Right lobe of liver (tissue), 6 donors: ENCODE measurements around the gene LAMTOR5. TPM values are rescaled to one million over a fixed set of nuclear protein-coding genes. Genes with fewer than 3 reads are reported as not detected.

Experiments
- ATAC-seq, 4 donors: fragments of 200-7000 bp; cut with Tn5 transposase; one replicate each; pipeline ENCODE4 v1.9.1; 2020; ENCODE audit warnings: mild to moderate bottlenecking in 4 of 4, moderate library complexity in 4 of 4
- DNase-seq, 3 donors: peaks; one replicate each; pipeline ENCODE4 v3.0.0-alpha.2; 2020
- H3K27ac ChIP-seq, 3 donors: fragments of 200-600 bp; one replicate each; pipeline ENCODE4 v1.8.0; 2022
- H3K27me3 ChIP-seq, 2 donors: fragments of 200-600 bp; one replicate each; pipeline ENCODE4 v1.8.0; 2022
- H3K36me3 ChIP-seq, 4 donors: fragments of 200-600 bp; sonication (generic) in 1 of 4; one replicate each; pipeline versions ENCODE4 v1.5.1 to v1.8.0; 2017 to 2022; ENCODE audit warnings: control low read depth in 1 of 4
- H3K4me1 ChIP-seq, 4 donors: fragments of 200-600 bp; sonication (generic) in 1 of 4; one replicate each; pipeline versions ENCODE4 v1.5.1 to v1.8.0; 2017 to 2022; ENCODE audit warnings: control low read depth in 1 of 4
- H3K4me3 ChIP-seq, 3 donors: fragments of 200-600 bp; one replicate each; pipeline ENCODE4 v1.8.0; 2022
- H3K9me3 ChIP-seq, 4 donors: fragments of 200-600 bp; sonication (generic) in 1 of 4; one replicate each; pipeline versions ENCODE4 v1.5.1 to v1.8.0; 2017 to 2022; ENCODE audit warnings: control low read depth in 1 of 4
- CTCF ChIP-seq, 4 donors: fragments of 200-600 bp in 3 of 4; fragments of 450-650 bp in 1 of 4; IDR thresholded peaks; one replicate each; pipeline versions ENCODE4 v1.5.1 to v1.8.0; 2016 to 2022; ENCODE audit warnings: antibody characterized with exemption in 4 of 4, mild to moderate bottlenecking in 2 of 4
- POLR2A ChIP-seq: fragments of 450-650 bp; IDR thresholded peaks from one replicate; pipeline ENCODE4 v1.6.1; 2017; ENCODE audit warnings: antibody characterized with exemption, mild to moderate bottlenecking
- WGBS: methylation state at CpG from one replicate; pipeline ENCODE4 v1.1.6; 2018; ENCODE audit warnings: low coverage, low lambda C conversion rate; ENCODE audit not compliant: insufficient coverage; ENCODE audit errors: missing lambda C conversion rate; 5-methylcytosine and 5-hydroxymethylcytosine counted together
- intact Hi-C, 2 donors: fragments of 100-400 bp; cut with DNase I; formaldehyde crosslinking; loops; one replicate each; pipeline versions ENCODE4 v1.11.2 to v1.14.1; 2022
- total RNA-seq, 6 experiments: library from RNA; depleted of rRNA in 2 of 6; stranded (reverse); fragments of >200 nt in 2 of 6; fragmentation: NEBNext Ultra II Directional in 3 of 6; extraction: Animal tissue kit (Norgen Biotek cat#: 25700) in 3 of 6; gene quantifications; one replicate each; pipeline versions ENCODE4 v1.1.0 to v1.2.4, GENCODE V29; 2016 to 2023
- donor health status: DM: no; HTN: yes; CAD: no.
- donor health status: DM: no; HTN: no; CAD: no.
- donor health status: DM: no; HTN: no; CAD: no.
- donor health status: DM: no; HTN: yes; CAD: no.
- donor health status: DM: no; HTN: yes; CAD: no.

The LAMTOR5 gene
- total RNA-seq, 6 experiments from 2014 or later = 47.6 to 81.4 (median 53.9) TPM

GRCh38 chr1:110425612-110426152 is 18.2 kb upstream of the LAMTOR5 start:
- H3K4me1 ChIP-seq = peaks cover 0 to under 1% (median 0%) of the 10 kb centered on the region in 4 donors
- DNase-seq (no peak), ATAC-seq (no peak)
- TF ChIP-seq CTCF (IDR thresholded peaks at IDR 0.05) = no peak
- no peak for TF ChIP-seq POLR2A
- no peak overlapping the region for H3K4me3 ChIP-seq
- H3K27ac ChIP-seq = no peak overlapping the region
- H3K36me3 ChIP-seq = no peaks in the 10 kb centered on the region
- WGBS = 67% methylated on average over 3 of the region's 9 CpGs
- intact Hi-C loops = no loop called here
- H3K9me3 ChIP-seq = no peaks in the 10 kb centered on the region
- H3K27me3 ChIP-seq = no peaks in the 10 kb centered on the region

- DNase-seq (no peak), ATAC-seq (no peak)
- intact Hi-C loops = no loop called here
- H3K27me3 ChIP-seq = no peaks in the 10 kb centered on the region
- TF ChIP-seq CTCF (IDR thresholded peaks at IDR 0.05) (no peak), POLR2A (no peak)
- no peaks in the 10 kb centered on the region for H3K9me3 ChIP-seq
- no peak overlapping the region for H3K4me3 ChIP-seq
- H3K27ac ChIP-seq = no peak overlapping the region
- no peaks in the 10 kb centered on the region for H3K36me3 ChIP-seq
- H3K4me1 ChIP-seq = peaks cover 0 to 8% (median 0%) of the 10 kb centered on the region in 4 donors
- 61% methylated on average over 8 of the region's 9 CpGs for WGBS
Observed at GRCh38 chr1:110424699-110425611, 17.5 kb upstream of the LAMTOR5 start.

- Histone ChIP-seq H3K27ac (no peak overlapping the region), H3K36me3 (no peaks in the 10 kb centered on the region), H3K4me3 (no peak overlapping the region), H3K27me3 (no peaks in the 10 kb centered on the region), H3K4me1 (peaks cover 0 to 9% (median 0%) of the 10 kb centered on the region in 4 donors), H3K9me3 (no peaks in the 10 kb centered on the region)
- ATAC-seq (peak in 1 of 4 donors; percentile 64), DNase-seq (no peak)
- intact Hi-C loops = no loop called here
- 51% methylated on average over 2 of the region's 2 CpGs for WGBS
- TF ChIP-seq POLR2A (no peak), CTCF (IDR thresholded peaks at IDR 0.05) (no peak)
Observed at GRCh38 chr1:110420874-110421793, 13.6 kb upstream of the LAMTOR5 start.

- Histone ChIP-seq H3K4me1 (peaks cover 0 to 9% (median 0%) of the 10 kb centered on the region in 4 donors), H3K27me3 (no peaks in the 10 kb centered on the region), H3K4me3 (no peak overlapping the region), H3K36me3 (no peaks in the 10 kb centered on the region), H3K9me3 (no peaks in the 10 kb centered on the region), H3K27ac (no peak overlapping the region)
- DNase-seq (peak in 1 of 3 donors; percentile 29), ATAC-seq (peak; percentile 76 to 88 (median 86))
- intact Hi-C loops = no loop called here
- no peak for TF ChIP-seq POLR2A
- WGBS = 33% methylated on average over 2 of the region's 10 CpGs
Observed at GRCh38 chr1:110420023-110420662, 12.6 kb upstream of the LAMTOR5 start.
